ENCODE measurements around the gene STIM1. TPM values are rescaled to one million over a fixed set of nuclear protein-coding genes. Genes with fewer than 3 reads are reported as not detected.

STIM1 gene
- total RNA-seq, 1 experiment from 2014 or later, result 93.6 TPM

DNA sequence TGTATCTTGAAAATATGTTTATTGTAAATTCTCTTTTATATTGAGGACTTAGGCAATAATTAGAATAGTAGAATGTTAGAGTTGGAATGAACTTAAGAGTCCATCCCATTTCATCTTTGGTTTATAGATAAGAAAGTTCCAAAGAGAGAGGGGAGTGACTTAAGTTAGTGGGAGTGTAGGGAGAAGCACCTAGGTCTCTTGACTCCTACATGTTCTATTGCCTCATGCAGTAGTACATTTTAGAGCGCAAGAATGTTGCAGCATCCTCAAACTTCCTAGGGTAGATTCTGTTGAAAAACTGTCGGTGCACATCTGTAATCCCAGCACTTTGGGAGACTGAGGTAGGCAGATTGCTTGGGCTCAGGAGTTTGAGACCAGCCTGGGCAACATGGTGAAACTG is 247.8 kb downstream of the STIM1 start:
- no peak for ATAC-seq
- ChIA-PET POLR2A (interaction anchor here (0.7 kb wide), 1 partner anchor 1575 kb away, joined by 7 read pairs; no protein-coding TSS in a partner anchor), CTCF (no interaction called here)
- H3K4me1 ChIP-seq (ENCODE audit: control insufficient read depth, insufficient read depth, low read length), result no peaks in the 10 kb centered on the region; the same call in 1 of the 2 replicates
- no TSS peak for BruUV-seq (replicated peaks)
- intact Hi-C loops (cut with micrococcal nuclease; ENCODE audit: unreplicated experiment), result no loop called here
- peaks cover 12% of the 10 kb centered on the region for H3K36me3 ChIP-seq (ENCODE audit: control insufficient read depth, insufficient read depth, low read length)
- no peak overlapping the region for H3K4me3 ChIP-seq (ENCODE audit: low read depth in 2 of 2, low read length in 2 of 2)
- no peaks in the 10 kb centered on the region for H3K27me3 ChIP-seq (ENCODE audit: control insufficient read depth, insufficient read depth, low read length)
- TF ChIP-seq POLR2AphosphoS5 (IDR thresholded peaks at IDR 0.05; ENCODE audit: low read depth, low read length) (no peak), SIN3A (IDR thresholded peaks at IDR 0.05; ENCODE audit: borderline replicate concordance, insufficient read depth, low read depth, low read length) (no peak), TCF7L2 (IDR thresholded peaks at IDR 0.05; ENCODE audit: low read depth, low read length) (no peak)
- TF ChIP-seq, protein P1, sequence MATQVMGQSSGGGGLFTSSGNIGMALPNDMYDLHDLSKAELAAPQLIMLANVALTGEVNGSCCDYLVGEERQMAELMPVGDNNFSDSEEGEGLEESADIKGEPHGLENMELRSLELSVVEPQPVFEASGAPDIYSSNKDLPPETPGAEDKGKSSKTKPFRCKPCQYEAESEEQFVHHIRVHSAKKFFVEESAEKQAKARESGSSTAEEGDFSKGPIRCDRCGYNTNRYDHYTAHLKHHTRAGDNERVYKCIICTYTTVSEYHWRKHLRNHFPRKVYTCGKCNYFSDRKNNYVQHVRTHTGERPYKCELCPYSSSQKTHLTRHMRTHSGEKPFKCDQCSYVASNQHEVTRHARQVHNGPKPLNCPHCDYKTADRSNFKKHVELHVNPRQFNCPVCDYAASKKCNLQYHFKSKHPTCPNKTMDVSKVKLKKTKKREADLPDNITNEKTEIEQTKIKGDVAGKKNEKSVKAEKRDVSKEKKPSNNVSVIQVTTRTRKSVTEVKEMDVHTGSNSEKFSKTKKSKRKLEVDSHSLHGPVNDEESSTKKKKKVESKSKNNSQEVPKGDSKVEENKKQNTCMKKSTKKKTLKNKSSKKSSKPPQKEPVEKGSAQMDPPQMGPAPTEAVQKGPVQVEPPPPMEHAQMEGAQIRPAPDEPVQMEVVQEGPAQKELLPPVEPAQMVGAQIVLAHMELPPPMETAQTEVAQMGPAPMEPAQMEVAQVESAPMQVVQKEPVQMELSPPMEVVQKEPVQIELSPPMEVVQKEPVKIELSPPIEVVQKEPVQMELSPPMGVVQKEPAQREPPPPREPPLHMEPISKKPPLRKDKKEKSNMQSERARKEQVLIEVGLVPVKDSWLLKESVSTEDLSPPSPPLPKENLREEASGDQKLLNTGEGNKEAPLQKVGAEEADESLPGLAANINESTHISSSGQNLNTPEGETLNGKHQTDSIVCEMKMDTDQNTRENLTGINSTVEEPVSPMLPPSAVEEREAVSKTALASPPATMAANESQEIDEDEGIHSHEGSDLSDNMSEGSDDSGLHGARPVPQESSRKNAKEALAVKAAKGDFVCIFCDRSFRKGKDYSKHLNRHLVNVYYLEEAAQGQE (IDR thresholded peaks at IDR 0.05; ENCODE audit: insufficient read depth in 1 of 2, low read depth in 2 of 2, low read length in 1 of 2), result no peak
- DNase-seq (ENCODE audit: low read depth, low spot score), result no peak
- H3K9me3 ChIP-seq (ENCODE audit: control insufficient read depth, insufficient read depth, low read depth, low read length), result no peaks in the 10 kb centered on the region
- in situ Hi-C loops (cut with HindIII; ENCODE audit: low pct_unique_long_range_greater_than_20kb, low sequenced_read_pairs), result loop anchor here (10.0 kb wide), 1 partner anchor 418 kb away; no protein-coding TSS in a partner anchor
- no peak overlapping the region for H3K27ac ChIP-seq (ENCODE audit: low read length)

GRCh38 chr11:4105916-4106315 is 250.5 kb downstream of the STIM1 start:
- H3K4me1 ChIP-seq (ENCODE audit: control insufficient read depth, insufficient read depth, low read length), result no peaks in the 10 kb centered on the region
- BruUV-seq (replicated peaks), result no TSS peak
- TF ChIP-seq POLR2AphosphoS5 (IDR thresholded peaks at IDR 0.05; ENCODE audit: low read depth, low read length) (no peak), SIN3A (IDR thresholded peaks at IDR 0.05; ENCODE audit: borderline replicate concordance, insufficient read depth, low read depth, low read length) (no peak), TCF7L2 (IDR thresholded peaks at IDR 0.05; ENCODE audit: low read depth, low read length) (no peak)
- TF ChIP-seq, protein P2, sequence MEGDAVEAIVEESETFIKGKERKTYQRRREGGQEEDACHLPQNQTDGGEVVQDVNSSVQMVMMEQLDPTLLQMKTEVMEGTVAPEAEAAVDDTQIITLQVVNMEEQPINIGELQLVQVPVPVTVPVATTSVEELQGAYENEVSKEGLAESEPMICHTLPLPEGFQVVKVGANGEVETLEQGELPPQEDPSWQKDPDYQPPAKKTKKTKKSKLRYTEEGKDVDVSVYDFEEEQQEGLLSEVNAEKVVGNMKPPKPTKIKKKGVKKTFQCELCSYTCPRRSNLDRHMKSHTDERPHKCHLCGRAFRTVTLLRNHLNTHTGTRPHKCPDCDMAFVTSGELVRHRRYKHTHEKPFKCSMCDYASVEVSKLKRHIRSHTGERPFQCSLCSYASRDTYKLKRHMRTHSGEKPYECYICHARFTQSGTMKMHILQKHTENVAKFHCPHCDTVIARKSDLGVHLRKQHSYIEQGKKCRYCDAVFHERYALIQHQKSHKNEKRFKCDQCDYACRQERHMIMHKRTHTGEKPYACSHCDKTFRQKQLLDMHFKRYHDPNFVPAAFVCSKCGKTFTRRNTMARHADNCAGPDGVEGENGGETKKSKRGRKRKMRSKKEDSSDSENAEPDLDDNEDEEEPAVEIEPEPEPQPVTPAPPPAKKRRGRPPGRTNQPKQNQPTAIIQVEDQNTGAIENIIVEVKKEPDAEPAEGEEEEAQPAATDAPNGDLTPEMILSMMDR (IDR thresholded peaks at IDR 0.05), result no peak
- TF ChIP-seq, protein P1 (IDR thresholded peaks at IDR 0.05; ENCODE audit: insufficient read depth in 1 of 2, low read depth in 2 of 2, low read length in 1 of 2), result no peak
- ATAC-seq, result no peak
- peaks cover 23% of the 10 kb centered on the region for H3K36me3 ChIP-seq (ENCODE audit: control insufficient read depth, insufficient read depth, low read length)
- ChIA-PET POLR2A (no interaction called here), CTCF (no interaction called here)
- no peaks in the 10 kb centered on the region for H3K27me3 ChIP-seq (ENCODE audit: control insufficient read depth, insufficient read depth, low read length)
- DNase-seq (ENCODE audit: low read depth, low spot score), result no peak
- in situ Hi-C loops (cut with HindIII; ENCODE audit: low pct_unique_long_range_greater_than_20kb, low sequenced_read_pairs), result loop anchor here (10.0 kb wide), 1 partner anchor 421 kb away; no protein-coding TSS in a partner anchor
- H3K4me3 ChIP-seq (ENCODE audit: low read depth in 2 of 2, low read length in 2 of 2), result no peak overlapping the region
- no peak overlapping the region for H3K27ac ChIP-seq (ENCODE audit: low read length)
- no peaks in the 10 kb centered on the region for H3K9me3 ChIP-seq (ENCODE audit: control insufficient read depth, insufficient read depth, low read depth, low read length)
- intact Hi-C loops (cut with micrococcal nuclease; ENCODE audit: unreplicated experiment), result no loop called here

Data from Panc1 (cell line).